ENCODE data around the gene TNFSF12.
"Not testable (repeated sequence)": the region's sequence is repeated elsewhere in the genome, so short reads cannot be mapped to it uniquely, and the experiment has no call there.

Gene TNFSF12

DNA sequence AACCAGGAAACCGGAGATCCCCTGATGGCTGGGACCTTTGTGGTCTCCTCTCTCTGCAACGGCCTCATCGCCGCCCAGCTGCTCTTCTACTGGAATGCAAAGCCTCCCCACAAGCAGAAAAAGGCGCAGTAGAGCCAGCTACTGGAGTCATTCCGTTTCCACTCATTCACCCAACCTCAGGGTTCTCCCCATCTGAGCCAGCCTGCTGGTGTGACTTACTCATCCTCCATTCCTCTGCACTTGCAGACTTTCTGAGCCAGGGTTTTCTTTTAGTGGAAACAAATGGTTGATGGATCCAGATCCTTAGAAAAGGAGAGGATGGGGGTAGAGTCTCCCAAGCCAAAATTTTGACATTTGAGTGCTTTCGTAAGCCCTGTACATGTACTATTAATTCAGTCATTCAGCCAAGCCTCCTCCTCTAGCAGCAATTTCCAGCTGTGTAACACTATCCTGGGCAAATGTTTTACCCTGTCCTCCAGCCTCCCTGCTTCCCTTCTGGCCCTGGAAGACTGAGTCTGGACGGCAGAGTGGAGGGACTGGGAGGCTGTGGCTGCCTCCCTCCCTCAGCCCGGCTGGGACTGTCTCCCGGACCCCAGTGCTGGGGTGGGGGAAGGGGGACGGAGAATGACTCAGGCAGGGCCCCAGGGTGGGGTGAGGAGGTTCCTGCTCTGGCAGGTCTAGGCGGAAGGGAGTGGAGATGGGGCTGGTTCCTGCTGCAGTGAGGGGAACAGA, 38.7 kb downstream of the TNFSF12 start:
- DNase-seq (ENCODE audit: low spot score): no peak

DNA sequence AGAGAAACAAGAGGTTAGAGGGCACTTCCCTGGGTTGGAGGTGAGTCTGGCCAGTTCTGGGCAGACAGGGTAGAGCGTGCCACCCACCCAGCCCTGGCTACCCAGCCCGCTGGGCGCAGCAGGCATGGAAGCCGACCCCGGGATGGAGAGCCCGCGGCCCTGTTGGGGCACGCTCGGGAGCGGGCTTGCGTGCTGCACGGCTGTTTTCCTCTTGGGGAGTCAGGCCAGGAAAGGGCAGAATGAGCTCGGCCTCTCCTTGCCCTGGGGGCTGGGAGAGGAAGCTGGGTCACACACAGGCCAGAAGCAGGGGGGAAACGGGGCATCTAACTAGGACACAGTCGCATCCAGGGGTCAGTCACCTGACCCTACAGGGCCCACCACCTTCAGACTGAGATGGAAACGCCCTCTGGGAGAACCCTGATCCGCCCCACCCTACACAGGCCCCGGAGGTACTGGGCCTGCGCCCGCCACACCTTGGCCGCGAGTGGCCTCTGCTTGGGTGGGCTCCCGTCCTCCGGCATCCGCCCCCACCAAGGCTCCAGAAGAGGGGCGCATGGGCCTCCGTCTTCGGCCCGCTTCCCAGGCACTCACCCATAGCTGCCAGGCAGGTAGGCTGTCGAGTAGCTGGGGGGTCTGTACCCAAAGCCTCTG, 39.8 kb downstream of the TNFSF12 start:
- DNase-seq (ENCODE audit: low spot score): no peak

DNA sequence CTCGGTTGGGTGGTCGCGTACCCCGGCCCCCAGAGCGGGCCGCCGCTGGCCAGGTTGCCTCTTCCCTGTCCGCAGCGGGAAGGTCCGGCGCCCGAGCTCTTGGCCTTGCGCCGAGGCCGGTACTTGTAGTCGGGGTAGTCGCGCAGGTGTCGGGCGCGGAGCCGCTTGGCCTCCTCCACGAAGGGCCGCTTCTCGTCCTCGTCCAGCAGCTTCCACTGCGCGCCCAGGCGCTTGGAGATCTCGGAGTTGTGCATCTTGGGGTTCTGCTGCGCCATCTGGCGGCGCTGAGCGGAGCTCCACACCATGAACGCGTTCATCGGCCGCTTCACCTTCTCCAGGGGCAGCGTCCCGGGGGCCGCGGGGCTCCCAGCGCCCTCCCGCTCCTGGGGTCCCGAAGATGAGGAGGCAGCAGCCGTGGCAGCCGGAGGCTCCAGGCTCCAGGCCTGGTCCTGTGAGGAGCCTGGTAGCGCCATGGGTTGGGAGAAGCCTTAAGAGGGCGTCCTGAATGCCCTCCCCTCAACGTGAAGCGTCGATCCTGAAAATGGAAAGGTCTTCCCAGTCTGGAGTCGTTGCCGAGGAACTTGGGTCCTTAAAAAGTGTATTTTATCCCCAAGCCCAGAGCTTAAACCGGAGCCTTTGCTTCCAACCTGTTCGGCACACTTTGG, 40.5 kb downstream of the TNFSF12 start:
- DNase-seq (ENCODE audit: low spot score): peak; percentile 66

DNA sequence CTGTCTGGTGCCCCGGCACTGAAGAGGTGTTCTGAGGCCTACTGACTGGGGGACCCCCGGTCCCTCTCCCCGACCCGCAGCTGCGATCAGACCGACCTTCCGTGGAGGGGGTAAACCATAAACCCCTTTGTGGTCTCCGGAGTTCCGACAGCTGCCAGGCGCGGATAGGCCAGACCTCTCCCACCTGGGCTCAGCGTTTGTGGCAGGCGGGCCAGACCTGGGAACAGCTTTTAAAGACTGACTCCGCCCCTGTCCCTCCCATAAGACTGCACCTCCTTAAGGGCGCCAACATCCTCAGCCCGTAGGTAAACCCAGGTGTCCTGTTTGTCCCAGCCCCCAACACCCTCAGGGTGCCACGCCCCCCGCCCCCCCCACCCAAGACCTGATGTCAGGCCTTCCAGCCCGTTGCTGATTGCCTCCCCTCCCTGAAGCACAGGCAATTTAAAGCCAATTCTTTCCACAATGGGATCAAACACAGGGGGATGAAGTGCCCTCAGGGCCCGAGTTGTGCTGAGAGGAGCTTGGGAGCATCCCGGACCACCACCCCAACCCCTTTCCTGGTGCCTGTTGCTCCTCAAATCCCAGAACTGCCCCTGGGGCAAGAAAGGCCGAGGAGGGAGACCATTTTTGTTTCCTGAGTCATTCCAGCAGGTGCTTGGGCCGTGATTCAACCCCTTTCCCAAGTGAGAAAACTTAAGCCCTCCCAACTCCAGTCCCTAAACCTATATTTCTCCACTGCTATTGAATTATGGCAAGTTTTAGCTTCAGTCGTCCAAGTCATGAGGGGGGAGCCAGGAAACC, 41.2 kb downstream of the TNFSF12 start, which contains the start of gene SOX15:
TSS of gene SOX15 (minus strand) at position 204 of the 801 bp plus-strand sequence. CDS start 418 bp downstream, outside the sequence.
- no peak for DNase-seq (ENCODE audit: low spot score)

DNA sequence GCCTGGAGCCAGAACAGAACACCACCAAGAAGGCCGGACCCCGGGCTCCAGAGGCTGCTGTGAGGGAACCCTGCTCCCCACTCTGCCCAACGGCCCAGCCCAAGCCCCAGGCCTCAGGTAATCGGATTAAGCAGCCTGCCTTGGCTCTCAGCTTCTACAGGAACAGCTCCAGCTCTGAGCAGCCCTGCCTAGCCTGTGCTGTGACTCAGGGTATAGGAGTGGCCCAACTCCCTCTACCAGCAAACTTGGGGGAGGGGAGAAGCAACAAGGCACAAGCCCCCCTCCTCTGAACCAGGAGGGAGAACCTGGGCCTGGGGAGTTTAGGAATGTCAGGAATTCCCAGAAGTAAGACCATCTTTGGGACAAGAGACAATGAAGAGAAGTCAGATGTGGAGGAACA, 41.9 kb downstream of the TNFSF12 start:
- peak; percentile 75 for DNase-seq (ENCODE audit: low spot score)

DNA sequence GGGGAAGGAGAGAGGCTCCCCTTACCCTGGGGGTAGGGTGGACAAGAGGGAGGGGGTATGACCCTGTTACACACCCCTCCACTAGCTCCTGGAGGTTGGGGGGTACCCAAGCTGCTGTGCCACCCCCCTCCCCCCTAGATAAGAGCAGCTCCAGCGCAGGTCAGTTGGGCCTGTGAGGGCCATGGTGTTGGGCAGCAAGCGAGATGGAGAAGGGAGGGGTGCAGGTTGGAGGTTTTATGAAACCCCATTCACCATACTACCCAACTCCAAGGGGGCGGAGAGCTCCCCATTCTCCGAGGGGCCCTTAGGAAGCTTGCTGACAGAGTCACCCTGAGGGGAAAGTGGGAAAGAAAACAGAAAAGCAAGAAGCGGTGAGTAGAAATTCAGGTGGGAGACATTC, 42.7 kb downstream of the TNFSF12 start:
- DNase-seq (ENCODE audit: low spot score): no peak

DNA sequence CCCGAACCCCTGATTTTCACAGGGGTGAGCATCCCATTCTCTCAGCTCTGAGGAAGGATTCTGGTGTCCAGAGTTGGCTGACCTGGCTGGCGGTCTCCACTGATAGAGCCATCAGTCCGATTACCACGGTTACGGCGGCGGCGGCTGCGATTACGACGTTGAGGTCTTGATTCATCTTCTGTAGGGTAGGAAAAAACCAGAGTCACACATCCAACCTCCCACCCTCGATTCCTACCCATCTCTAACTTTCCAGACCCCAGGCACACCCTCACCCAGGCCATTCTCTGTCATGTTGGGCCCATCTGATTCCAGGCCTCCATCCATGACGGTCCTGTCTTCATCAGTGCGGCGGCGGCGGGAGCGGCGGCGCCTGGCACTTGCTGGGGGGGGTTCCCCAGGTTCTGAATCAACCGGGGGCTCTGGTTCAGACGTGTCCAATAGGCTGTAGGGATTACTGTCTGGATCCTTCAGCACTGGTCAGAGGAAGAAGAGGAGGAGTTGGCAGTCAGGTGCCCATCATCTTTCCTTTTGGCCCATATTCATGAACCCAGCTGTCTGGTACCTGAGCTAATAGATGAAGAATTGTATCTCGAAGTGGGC, 43.7 kb downstream of the TNFSF12 start:
- DNase-seq (ENCODE audit: low spot score): no peak

DNA sequence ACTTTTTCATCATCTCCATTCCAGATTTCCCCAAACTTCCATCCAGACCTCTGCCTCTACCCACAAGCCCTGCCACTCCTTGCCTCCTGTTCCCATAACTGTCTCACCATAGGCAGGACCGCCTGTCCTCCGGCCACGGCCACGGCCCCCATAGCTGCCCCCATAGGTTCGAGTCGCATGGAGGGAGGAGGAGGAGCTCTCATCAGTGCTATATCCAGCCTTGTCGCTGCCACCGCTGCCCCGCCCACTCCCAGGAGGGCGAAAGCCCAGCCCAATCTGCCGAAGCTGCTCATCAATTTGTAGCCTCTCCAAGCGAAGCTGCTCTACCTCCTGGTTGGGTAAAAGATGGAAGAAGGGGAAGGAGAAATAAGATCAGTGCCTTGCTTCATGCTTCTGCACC, 44.4 kb downstream of the TNFSF12 start:
- DNase-seq (ENCODE audit: low spot score): no peak

DNA sequence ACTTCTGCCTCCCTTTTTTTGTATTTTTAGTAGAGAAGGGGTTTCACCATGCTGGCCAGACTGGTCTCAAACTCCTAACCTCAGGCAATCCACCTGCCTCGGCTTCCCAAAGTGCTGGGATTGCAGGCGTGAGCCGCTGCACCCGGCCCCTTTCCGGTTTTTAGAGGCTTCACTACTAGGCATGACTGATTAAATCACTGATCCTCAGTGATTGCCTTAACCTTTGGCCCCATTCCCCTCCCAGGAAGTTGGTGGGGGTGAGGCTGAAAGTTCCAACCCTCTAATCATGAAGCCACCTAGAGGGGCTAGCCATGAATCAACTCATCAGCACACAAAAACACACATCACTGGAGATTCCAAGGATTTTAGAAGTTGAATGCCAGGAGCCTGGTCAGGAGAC, 48.7 kb downstream of the TNFSF12 start:
- DNase-seq (ENCODE audit: low spot score): not testable (repeated sequence)

DNA sequence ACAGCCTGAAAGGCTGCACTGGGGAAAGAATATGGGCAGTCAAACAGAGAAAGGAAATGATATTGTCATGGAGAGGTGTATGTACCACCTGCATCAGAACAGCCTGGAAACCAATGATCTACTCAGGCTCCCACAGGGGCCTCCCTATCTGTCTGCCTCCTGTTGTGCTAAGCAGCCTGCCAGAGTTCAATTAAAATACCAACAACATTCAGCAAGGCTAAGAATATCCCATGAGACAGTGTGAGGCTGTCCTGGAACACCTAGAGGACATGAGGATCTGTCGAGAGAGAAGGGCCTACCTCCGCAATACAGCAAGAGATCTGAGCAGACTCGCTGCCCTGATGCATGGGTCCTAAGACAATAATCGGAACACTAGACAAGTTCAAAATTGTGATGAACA, 57.4 kb downstream of the TNFSF12 start:
- DNase-seq (ENCODE audit: low spot score): no peak

Measured in D341Med (cell line).